Right atrium auricular region (tissue), 2 donors: ENCODE data around the gene ANKFN1. TPM values are rescaled to one million over a fixed set of nuclear protein-coding genes. Genes with fewer than 3 reads are reported as not detected.

ENCODE experiments used
- DNase-seq: peaks from one replicate; pipeline ENCODE4 v3.0.0-alpha.2; 2019; ENCODE audit warnings: low spot score
- H3K27ac ChIP-seq, 2 donors: fragments of 200-600 bp; sonication (generic); 1 replicate in 1 of 2; 2 replicates in 1 of 2; pipeline ENCODE4 v1.5.1; 2016 to 2019
- H3K27me3 ChIP-seq, 2 donors: fragments of 200-600 bp; sonication (generic); one replicate each; pipeline versions ENCODE4 v1.5.1 to v1.6.0; 2017 to 2019
- H3K36me3 ChIP-seq: fragments of 200-600 bp; sonication (generic); one replicate; pipeline ENCODE4 v1.5.1; 2016
- H3K4me1 ChIP-seq, 2 donors: fragments of 200-600 bp; sonication (generic); one replicate each; pipeline versions ENCODE4 v1.5.1 to v1.6.0; 2017 to 2019
- H3K4me3 ChIP-seq, 2 donors: fragments of 200-600 bp; sonication (generic); 1 replicate in 1 of 2; 2 replicates in 1 of 2; pipeline ENCODE4 v1.5.1; 2017 to 2019; ENCODE audit warnings: mild to moderate bottlenecking in 1 of 2, moderate library complexity in 1 of 2
- H3K9me3 ChIP-seq, 2 donors: fragments of 200-600 bp; sonication (generic); one replicate each; pipeline ENCODE4 v1.5.1; 2019
- total RNA-seq, 2 donors: library from RNA; depleted of rRNA; stranded (reverse); fragments of >200 nt; gene quantifications; one replicate each; pipeline ENCODE4 v1.1.0, GENCODE V29; 2016
- TF ChIP-seq, protein P1 (sequence below), 2 donors: fragments of 200-600 bp; sonication (generic); IDR thresholded peaks; one replicate each; pipeline ENCODE4 v1.5.1; 2019; ENCODE audit warnings: antibody characterized with exemption in 2 of 2

The ANKFN1 gene
- total RNA-seq, 2 donors from 2014 or later: 0.67 TPM; not detected in 1

DNA sequence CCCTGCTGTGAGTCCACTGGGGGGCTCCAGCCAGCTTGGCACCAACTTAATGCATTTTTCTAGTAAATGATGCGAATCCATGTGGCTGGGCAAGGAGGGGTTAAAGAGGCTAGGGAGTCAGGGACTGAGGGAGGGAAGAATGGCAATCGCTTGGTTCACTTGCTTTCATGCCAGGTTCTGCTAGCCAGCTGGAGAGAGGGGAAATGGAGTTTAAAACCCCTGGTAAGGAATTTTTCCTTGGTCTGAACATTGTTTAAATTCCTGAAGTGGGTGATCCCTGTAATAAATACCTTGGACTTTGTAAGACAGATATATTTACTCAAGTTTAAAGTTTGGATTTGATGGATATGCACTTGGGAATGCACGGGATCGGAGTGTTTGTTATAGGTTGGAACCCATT, 22.8 kb downstream of the ANKFN1 start:
- H3K9me3 ChIP-seq: no peaks in the 10 kb centered on the region
- no peaks in the 10 kb centered on the region for H3K27me3 ChIP-seq
- no peak for DNase-seq
- no peaks in the 10 kb centered on the region for H3K36me3 ChIP-seq
- H3K4me3 ChIP-seq: no peak overlapping the region
- TF ChIP-seq, protein P1, sequence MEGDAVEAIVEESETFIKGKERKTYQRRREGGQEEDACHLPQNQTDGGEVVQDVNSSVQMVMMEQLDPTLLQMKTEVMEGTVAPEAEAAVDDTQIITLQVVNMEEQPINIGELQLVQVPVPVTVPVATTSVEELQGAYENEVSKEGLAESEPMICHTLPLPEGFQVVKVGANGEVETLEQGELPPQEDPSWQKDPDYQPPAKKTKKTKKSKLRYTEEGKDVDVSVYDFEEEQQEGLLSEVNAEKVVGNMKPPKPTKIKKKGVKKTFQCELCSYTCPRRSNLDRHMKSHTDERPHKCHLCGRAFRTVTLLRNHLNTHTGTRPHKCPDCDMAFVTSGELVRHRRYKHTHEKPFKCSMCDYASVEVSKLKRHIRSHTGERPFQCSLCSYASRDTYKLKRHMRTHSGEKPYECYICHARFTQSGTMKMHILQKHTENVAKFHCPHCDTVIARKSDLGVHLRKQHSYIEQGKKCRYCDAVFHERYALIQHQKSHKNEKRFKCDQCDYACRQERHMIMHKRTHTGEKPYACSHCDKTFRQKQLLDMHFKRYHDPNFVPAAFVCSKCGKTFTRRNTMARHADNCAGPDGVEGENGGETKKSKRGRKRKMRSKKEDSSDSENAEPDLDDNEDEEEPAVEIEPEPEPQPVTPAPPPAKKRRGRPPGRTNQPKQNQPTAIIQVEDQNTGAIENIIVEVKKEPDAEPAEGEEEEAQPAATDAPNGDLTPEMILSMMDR (IDR thresholded peaks at IDR 0.05): no peak
- H3K4me1 ChIP-seq: peaks cover 0 to 7% of the 10 kb centered on the region in 2 donors
- H3K27ac ChIP-seq: no peak overlapping the region

DNA sequence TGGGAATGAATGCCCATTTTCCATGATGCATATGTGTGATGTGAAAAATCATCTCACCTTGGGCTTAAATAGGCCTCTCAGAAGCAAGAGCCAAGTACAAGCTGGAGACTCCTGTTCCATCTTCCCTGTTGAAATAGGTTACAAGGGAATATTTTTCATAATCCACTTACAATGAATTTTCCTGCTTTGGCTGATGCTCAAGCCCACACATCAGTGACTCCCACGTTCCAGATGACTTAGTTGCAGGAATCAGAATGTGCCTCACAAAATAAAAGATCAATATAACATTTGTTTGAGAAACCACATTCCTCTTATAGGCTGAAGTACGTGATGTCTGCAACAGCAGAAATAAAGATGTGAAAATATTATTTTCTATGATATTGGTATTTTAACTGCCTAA, 24.1 kb downstream of the ANKFN1 start:
- Histone ChIP-seq H3K9me3 (no peaks in the 10 kb centered on the region), H3K4me3 (no peak overlapping the region), H3K27ac (no peak overlapping the region), H3K27me3 (no peaks in the 10 kb centered on the region), H3K36me3 (no peaks in the 10 kb centered on the region), H3K4me1 (peaks cover 0 to 7% of the 10 kb centered on the region in 2 donors)
- DNase-seq: no peak
- TF ChIP-seq, protein P1 (IDR thresholded peaks at IDR 0.05): no peak

DNA sequence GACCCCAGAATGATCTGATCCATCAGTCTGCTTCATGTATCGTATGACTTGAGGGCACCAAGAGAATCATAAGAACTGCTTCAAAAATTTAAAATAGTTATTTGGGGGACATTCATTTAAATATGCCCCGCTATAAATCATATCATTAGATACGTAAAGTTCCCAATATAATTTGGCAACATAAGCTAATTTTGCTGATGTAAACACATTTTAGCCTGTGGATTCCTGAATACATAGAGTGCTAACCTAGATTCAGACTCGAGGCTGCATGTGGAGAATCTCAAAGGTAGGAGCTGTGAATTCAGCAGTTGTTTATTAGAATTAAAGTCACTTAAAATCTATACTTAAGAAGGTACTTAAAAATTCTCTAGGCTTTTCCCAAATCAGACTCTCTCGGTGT, 24.9 kb downstream of the ANKFN1 start:
- TF ChIP-seq, protein P1 (IDR thresholded peaks at IDR 0.05): no peak
- no peaks in the 10 kb centered on the region for H3K9me3 ChIP-seq
- H3K27ac ChIP-seq: no peak overlapping the region
- H3K4me3 ChIP-seq: no peak overlapping the region
- H3K4me1 ChIP-seq: peaks cover 0 to 7% of the 10 kb centered on the region in 2 donors
- DNase-seq: no peak
- H3K27me3 ChIP-seq: no peaks in the 10 kb centered on the region
- no peaks in the 10 kb centered on the region for H3K36me3 ChIP-seq

DNA sequence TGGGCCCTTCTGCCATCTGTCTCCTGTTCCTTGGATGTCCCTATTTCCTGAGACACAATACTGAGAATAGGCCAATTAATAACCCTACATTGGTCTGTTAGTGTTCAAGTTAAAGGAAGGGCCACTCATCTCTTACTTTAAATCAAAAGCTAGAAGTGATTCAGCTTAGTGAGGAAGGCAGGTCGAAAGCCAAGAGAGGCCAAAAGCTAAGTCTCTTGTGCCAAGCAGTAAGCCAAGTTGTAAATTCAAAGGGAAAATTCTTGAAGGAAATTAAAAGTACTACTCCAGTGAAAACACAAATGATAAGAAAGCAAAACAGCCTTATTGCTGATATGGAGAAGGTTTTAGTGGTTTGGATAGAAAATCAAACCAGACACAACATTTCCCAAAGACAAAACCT, 28.8 kb downstream of the ANKFN1 start:
- no peak for DNase-seq
- no peaks in the 10 kb centered on the region for H3K27me3 ChIP-seq
- TF ChIP-seq, protein P1 (IDR thresholded peaks at IDR 0.05): no peak
- H3K4me3 ChIP-seq: no peak overlapping the region
- no peaks in the 10 kb centered on the region for H3K4me1 ChIP-seq
- H3K27ac ChIP-seq: no peak overlapping the region
- no peaks in the 10 kb centered on the region for H3K9me3 ChIP-seq
- no peaks in the 10 kb centered on the region for H3K36me3 ChIP-seq

DNA sequence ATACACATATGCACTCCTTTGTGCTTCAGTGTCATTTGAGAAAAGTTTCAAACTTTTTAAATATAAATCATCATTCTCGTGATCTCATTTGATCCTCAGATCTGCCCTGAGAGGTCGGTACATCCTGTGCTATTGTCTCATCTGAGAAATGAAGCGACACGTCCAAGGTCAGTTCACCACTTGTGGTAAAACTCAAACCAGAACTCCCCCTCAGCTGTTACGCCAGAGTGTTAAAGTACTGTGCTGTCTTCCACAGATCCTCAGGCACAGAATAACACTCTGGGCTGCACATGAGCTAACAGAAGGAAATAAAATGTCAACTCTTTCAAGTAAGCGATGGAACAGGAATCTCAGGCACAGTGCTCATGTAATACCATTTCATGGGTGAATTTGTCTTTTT, 31.4 kb downstream of the ANKFN1 start:
- no peaks in the 10 kb centered on the region for H3K9me3 ChIP-seq
- no peak overlapping the region for H3K4me3 ChIP-seq
- H3K27me3 ChIP-seq: no peaks in the 10 kb centered on the region
- H3K27ac ChIP-seq: no peak overlapping the region
- H3K4me1 ChIP-seq: no peaks in the 10 kb centered on the region
- no peaks in the 10 kb centered on the region for H3K36me3 ChIP-seq
- TF ChIP-seq, protein P1 (IDR thresholded peaks at IDR 0.05): no peak
- DNase-seq: no peak

DNA sequence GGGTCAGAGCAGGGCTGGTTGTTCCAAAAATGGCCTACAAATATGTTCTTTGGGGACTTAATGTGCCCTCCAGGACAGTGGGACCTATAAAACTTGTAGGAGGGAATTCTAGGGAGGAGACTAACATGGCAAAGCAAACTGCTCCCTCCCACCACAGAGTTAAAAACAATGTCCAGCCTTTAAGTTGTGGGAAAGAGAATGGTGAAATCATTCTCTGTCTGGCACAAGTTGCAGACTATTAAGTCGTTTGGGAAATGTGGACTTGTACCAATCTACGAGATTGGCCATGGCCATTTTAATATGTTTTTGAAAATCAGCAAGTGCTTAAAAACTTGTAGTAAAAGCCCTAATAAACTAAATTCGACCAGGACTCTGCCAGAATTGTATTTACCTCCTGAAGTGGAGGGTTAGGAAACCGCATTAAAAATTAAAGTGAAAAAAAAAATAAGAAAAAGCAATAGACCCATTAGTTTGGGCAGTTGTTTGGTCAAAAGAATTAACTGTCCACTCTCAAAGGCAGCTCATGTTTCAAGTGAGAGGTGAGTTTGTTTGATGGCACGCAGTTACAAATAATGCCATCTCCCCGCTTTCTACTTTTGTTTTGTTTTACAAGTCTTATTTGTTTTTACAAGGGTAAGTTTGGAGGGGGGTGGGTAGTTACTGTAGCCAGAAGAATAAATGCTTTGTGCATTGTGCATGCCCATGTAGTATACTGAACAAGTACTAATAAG, 32.4 kb downstream of the ANKFN1 start:
- Histone ChIP-seq H3K27me3 (no peaks in the 10 kb centered on the region), H3K27ac (no peak overlapping the region), H3K36me3 (no peaks in the 10 kb centered on the region), H3K9me3 (no peaks in the 10 kb centered on the region), H3K4me1 (no peaks in the 10 kb centered on the region), H3K4me3 (no peak overlapping the region)
- DNase-seq: no peak
- TF ChIP-seq, protein P1 (IDR thresholded peaks at IDR 0.05): no peak
